Prostate gland (tissue), 2 donors: ENCODE results near the gene ZBED1.

ENCODE experiments used
- CTCF ChIP-seq, 4 experiments: fragments of 200-600 bp in 2 of 4; fragments of 450-650 bp in 2 of 4; sonication (generic) in 2 of 4; IDR thresholded peaks; 1 replicate in 3 of 4; 2 replicates in 1 of 4; pipeline ENCODE4 v1.5.1; 2016 to 2019; ENCODE audit warnings: antibody characterized with exemption in 4 of 4, mild to moderate bottlenecking in 2 of 4, moderate library complexity in 2 of 4
- POLR2A ChIP-seq: fragments of 450-650 bp; IDR thresholded peaks from one replicate; pipeline ENCODE4 v1.6.1; 2016; ENCODE audit warnings: antibody characterized with exemption, mild to moderate bottlenecking
- POLR2AphosphoS5 ChIP-seq: sonication (generic); formaldehyde crosslinking; IDR thresholded peaks from one replicate; pipeline ENCODE4 v1.6.1; 2017; ENCODE audit warnings: antibody characterized with exemption

GRCh38 chrX:2498781-2499302, 1.9 kb downstream of the ZBED1 start:
- TF ChIP-seq CTCF (IDR thresholded peaks at IDR 0.05) (no peak), POLR2AphosphoS5 (no peak), POLR2A (no peak)
